GM12865 (cell line): ENCODE measurements around the gene SFMBT2.

Experiments used
- DNase-seq: peaks from one replicate; pipeline ENCODE4 v3.0.0; 2010; ENCODE audit warnings: low read depth
- H3K4me3 ChIP-seq: 2 replicates; pipeline ENCODE4 v1.5.1; 2011; ENCODE audit warnings: mild to moderate bottlenecking, low read depth, low read length, control low read depth
- TF ChIP-seq, protein P1 (sequence below): IDR thresholded peaks from 2 replicates; pipeline ENCODE4 v1.5.1; 2011; ENCODE audit warnings: low read length, control low read depth, low read depth, inconsistent platforms; ENCODE audit not compliant: insufficient read depth; ENCODE audit errors: missing control alignments

The SFMBT2 gene

DNA sequence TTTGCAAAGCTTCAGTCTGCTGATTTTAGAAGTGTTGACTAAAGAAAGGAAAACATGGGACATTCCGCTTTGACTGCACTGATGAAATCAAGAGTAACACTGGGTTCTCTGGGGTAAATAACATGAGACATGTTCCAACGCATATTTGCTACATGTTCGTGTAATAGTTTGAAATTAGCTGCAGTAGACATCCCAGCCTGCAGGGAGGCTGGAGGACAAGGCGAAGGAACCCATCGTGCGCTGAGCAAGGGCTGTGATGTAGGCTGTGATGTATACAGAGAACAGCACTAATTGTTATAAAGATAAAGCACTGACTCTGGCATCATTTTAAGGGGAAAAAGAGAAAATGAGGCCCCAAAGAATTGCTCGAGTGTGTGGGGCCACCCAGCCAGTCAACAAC lies 40.3 kb downstream of the SFMBT2 start:
- no peak for DNase-seq
- no peak overlapping the region for H3K4me3 ChIP-seq
- TF ChIP-seq, protein P1, sequence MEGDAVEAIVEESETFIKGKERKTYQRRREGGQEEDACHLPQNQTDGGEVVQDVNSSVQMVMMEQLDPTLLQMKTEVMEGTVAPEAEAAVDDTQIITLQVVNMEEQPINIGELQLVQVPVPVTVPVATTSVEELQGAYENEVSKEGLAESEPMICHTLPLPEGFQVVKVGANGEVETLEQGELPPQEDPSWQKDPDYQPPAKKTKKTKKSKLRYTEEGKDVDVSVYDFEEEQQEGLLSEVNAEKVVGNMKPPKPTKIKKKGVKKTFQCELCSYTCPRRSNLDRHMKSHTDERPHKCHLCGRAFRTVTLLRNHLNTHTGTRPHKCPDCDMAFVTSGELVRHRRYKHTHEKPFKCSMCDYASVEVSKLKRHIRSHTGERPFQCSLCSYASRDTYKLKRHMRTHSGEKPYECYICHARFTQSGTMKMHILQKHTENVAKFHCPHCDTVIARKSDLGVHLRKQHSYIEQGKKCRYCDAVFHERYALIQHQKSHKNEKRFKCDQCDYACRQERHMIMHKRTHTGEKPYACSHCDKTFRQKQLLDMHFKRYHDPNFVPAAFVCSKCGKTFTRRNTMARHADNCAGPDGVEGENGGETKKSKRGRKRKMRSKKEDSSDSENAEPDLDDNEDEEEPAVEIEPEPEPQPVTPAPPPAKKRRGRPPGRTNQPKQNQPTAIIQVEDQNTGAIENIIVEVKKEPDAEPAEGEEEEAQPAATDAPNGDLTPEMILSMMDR, result no peak

DNA sequence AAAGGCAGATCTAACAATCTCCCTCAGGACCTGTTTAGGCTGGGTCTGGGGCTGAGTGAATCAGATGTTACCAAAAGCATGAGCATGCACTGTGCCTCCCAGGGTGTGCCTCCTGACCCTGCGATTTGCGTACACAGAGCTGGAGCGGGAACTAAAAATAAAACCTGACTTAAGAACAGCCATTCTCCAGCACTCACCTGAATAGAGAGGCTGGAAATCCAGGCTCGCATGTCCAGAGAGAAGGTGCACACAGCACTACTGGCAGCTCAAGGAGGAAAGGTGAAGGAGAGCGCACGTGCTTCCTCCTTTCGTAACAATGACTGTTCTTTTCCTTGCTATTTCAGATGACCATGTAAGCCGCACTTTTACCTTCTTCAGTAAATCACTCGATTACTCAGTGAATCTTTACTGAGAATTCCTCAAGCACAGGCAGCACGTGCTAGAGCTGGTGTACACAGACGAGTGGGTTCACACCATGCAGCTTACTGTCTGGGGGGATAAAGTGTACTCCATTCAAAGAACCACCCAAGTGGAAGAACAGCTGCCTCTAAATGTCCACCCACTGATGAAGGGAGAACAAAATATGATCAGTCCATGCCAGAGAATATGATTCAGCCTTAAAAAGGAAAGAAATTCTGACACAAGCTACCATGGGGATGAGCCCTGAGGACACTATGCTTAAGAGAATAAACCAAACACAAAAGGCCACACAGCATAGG lies 45.6 kb downstream of the SFMBT2 start:
- no peak for DNase-seq
- TF ChIP-seq, protein P1, result no peak
- no peak overlapping the region for H3K4me3 ChIP-seq

DNA sequence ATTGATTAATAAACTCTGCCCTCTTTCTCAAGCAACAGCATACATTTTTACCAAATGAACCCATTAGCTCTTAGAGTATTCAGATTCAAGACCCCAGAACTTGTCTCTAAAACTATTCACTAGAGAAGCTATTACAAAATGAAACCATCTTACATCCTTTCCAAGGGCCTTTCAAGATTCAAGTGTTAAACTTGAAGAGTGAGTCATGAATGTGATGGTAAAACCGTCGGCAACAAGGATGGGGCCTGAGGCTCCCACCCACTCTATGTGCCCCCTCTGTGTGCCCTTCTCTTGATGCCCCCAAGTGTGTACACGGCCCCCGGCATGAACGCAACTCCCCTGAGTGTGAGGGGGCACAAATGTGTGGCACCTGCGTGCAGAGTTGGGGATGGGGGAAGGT lies 46.4 kb downstream of the SFMBT2 start:
- H3K4me3 ChIP-seq, result no peak overlapping the region
- no peak for DNase-seq
- TF ChIP-seq, protein P1, result no peak

DNA sequence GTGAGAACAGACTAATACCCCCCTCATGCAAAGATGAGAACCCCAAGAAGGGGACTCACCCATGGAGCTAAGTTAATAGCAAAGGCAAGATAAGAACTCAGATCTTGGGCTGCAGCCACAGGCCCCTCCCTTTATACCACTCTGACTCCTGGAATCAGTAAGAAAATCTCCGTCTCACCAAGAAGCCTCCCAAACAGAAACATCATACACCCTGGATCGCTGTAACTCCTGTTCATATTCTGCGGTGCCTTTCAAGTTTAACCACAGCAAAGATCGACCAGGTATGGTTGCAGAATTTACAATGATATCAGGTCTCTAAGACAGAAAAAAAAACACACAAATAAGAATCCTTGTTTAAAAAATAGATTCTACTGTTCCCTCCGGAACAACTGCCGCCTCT lies 47.1 kb downstream of the SFMBT2 start:
- H3K4me3 ChIP-seq, result no peak overlapping the region
- no peak for DNase-seq
- TF ChIP-seq, protein P1, result no peak

DNA sequence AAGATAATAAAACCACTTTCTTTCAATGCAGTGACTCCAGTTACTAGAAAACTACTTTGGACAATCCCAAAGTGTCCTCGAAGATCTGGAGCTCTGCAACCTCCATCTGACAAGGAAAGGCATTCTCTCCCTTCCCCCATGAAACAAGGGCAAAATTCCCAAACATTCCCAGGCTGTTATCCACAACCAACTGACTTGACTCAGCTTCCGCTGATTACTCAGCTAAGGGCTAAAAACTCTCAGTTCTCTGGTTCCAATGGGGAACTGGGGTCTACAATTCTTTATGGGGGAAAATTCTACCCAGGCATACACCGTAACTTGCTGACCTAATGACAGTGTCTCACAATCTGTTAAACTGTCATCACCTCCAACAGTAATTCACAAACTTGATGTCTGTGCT lies 48.4 kb downstream of the SFMBT2 start:
- H3K4me3 ChIP-seq, result no peak overlapping the region
- TF ChIP-seq, protein P1, result no peak
- no peak for DNase-seq

DNA sequence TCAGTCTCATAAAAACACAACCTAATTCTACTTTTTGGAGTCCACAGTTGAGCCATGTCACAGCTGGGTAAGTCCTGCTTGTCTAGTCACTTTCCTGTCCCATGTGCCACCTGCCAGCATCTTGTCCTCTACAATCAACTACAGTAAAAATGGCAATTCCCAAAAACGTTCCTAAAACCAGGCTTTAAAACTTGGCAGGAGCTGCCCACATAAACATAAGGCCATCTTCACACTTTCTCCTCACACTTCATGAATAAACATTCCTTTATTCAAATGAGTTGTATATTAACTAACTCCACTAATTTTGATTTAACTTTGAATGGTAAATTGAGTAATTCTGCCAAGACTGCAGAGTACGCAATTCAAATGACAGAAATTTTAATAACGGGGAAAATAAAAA lies 49.5 kb downstream of the SFMBT2 start:
- no peak for DNase-seq
- no peak overlapping the region for H3K4me3 ChIP-seq
- TF ChIP-seq, protein P1, result no peak

DNA sequence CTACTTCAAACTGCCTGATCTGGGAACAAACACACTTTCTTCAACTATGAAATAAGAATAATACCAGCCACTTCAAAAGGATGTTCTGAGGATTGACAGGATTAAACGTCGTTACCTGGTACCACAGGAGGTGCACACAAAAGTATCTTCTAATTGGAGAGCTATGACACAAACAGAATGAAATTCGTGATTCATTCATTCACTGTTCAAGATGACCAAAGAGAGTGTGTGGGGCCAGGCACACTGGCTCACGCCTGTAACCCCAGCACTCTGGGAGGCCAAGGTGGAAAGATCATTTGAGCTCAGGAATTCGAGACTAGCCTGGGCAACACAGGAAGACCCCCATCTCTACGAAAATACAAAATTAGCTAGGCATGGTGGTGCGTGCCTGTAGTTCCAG lies 50.9 kb downstream of the SFMBT2 start:
- H3K4me3 ChIP-seq, result no peak overlapping the region
- no peak for DNase-seq
- TF ChIP-seq, protein P1, result no peak
